Endothelial cell of umbilical vein (primary cell): Measurements from ENCODE around the gene CCDC57. TPM values are rescaled to one million over a fixed set of nuclear protein-coding genes. Genes with fewer than 3 reads are reported as not detected.

ENCODE experiments used
- BruUV-seq: library from RNA; stranded (reverse); fragments of 400-500 nt; replicated peaks from 2 replicates; lab custom pipeline; 2021; lab: Mats Ljungman, UMichigan
- CTCF ChIA-PET: fragments of 300-600, 350-600 bp; sonication (Branson Sonifier 250); formaldehyde crosslinking; loops from one replicate; lab custom pipeline; 2021; ENCODE audit warnings: antibody characterized with exemption, inconsistent platforms; lab: Charles Lee
- POLR2A ChIA-PET: fragments of 300-600, 350-600 bp; sonication (Branson Sonifier 250); formaldehyde crosslinking; loops from one replicate; lab custom pipeline; 2021; ENCODE audit warnings: antibody characterized with exemption, inconsistent platforms; lab: Charles Lee
- DNase-seq: peaks from one replicate; pipeline ENCODE4 v3.0.0-alpha.2; 2011; ENCODE audit warnings: low read depth, low spot score
- FAIRE-seq: peaks from 2 replicates; lab custom pipeline; 2011; peaks lifted over from hg19 to GRCh38; lab: Jason Lieb, UNC
- H2AFZ ChIP-seq: 2 replicates; pipeline ENCODE4 v1.6.0; 2012; ENCODE audit warnings: low read depth, low read length, control low read depth, inconsistent platforms
- H3K27ac ChIP-seq: 2 replicates; pipeline ENCODE4 v1.5.1; 2011; ENCODE audit warnings: low read depth, mild to moderate bottlenecking, control low read depth, low read length, moderate library complexity; ENCODE audit not compliant: insufficient read depth
- H3K27me3 ChIP-seq, 2 experiments: 2 replicates each; pipeline versions ENCODE4 v1.6.0 to v1.6.1; 2011; ENCODE audit warnings: low read length in 2 of 2, mixed read lengths in 1 of 2; ENCODE audit not compliant: control insufficient read depth in 2 of 2, insufficient read depth in 2 of 2
- H3K36me3 ChIP-seq, 2 experiments: 2 replicates in 1 of 2; 3 replicates in 1 of 2; pipeline ENCODE4 v1.5.1; 2011; ENCODE audit warnings: low read length in 2 of 2, mild to moderate bottlenecking in 1 of 2, moderate library complexity in 1 of 2; ENCODE audit not compliant: control insufficient read depth in 2 of 2, insufficient read depth in 2 of 2; ENCODE audit errors: extremely low read depth in 1 of 2
- H3K4me1 ChIP-seq: 3 replicates; pipeline ENCODE4 v1.5.1; 2011; ENCODE audit warnings: mild to moderate bottlenecking, low read length; ENCODE audit not compliant: control insufficient read depth, insufficient read depth; ENCODE audit errors: extremely low read depth
- H3K4me2 ChIP-seq: 2 replicates; pipeline ENCODE4 v1.6.1; 2011; ENCODE audit warnings: low read length, control low read depth, mixed read lengths; ENCODE audit not compliant: insufficient read depth
- H3K4me3 ChIP-seq, 3 experiments: fragments of 200-600 bp in 1 of 3; sonication (generic), shearing (Covaris generic) in 1 of 3; replicated peaks in 1 of 3; 2 replicates each; pipeline ENCODE4 v1.5.1; 2011 to 2016; ENCODE audit warnings: control low read depth in 3 of 3, low read length in 3 of 3, mild to moderate bottlenecking in 2 of 3, inconsistent platforms in 1 of 3, low read depth in 1 of 3, moderate library complexity in 1 of 3; ENCODE audit not compliant: insufficient read depth in 1 of 3
- H3K79me2 ChIP-seq: 2 replicates; pipeline ENCODE4 v1.6.0; 2012; ENCODE audit warnings: low read length, inconsistent platforms; ENCODE audit not compliant: control insufficient read depth, insufficient read depth
- H3K9ac ChIP-seq: replicated peaks from 2 replicates; pipeline ENCODE3; 2011; ENCODE audit warnings: low read length, control low read depth; ENCODE audit not compliant: insufficient read depth; ENCODE audit errors: extremely low read depth
- H3K9me1 ChIP-seq: replicated peaks from 3 replicates; pipeline ENCODE4 v1.6.0; 2011; ENCODE audit warnings: mild to moderate bottlenecking, low read length; ENCODE audit not compliant: control insufficient read depth, insufficient read depth; ENCODE audit errors: extremely low read depth
- H3K9me3 ChIP-seq: replicated peaks from 2 replicates; pipeline ENCODE4 v1.5.1; 2012; ENCODE audit warnings: low read length, inconsistent platforms; ENCODE audit not compliant: control insufficient read depth, insufficient read depth
- H4K20me1 ChIP-seq: replicated peaks from 2 replicates; pipeline ENCODE3; 2011; ENCODE audit warnings: mild to moderate bottlenecking, low read length; ENCODE audit not compliant: control insufficient read depth, insufficient read depth; ENCODE audit errors: extremely low read depth
- CTCF ChIP-seq, 2 donors: IDR thresholded peaks; 1 replicate in 1 of 2; 2 replicates in 1 of 2; pipeline ENCODE4 v1.5.1; 2011; ENCODE audit warnings: low read length in 2 of 2, mild to moderate bottlenecking in 2 of 2, moderate library complexity in 2 of 2, control low read depth in 1 of 2, inconsistent platforms in 1 of 2, low read depth in 1 of 2; ENCODE audit not compliant: insufficient read depth in 1 of 2; ENCODE audit errors: extremely low read depth in 1 of 2
- EZH2 ChIP-seq: IDR thresholded peaks from 2 replicates; pipeline ENCODE4 v1.6.1; 2012; ENCODE audit warnings: borderline replicate concordance, low read depth, mild to moderate bottlenecking, moderate library complexity, low read length, inconsistent platforms; ENCODE audit not compliant: severe bottlenecking
- FOS ChIP-seq: IDR thresholded peaks from 2 replicates; pipeline ENCODE4 v1.6.1; 2011; ENCODE audit warnings: mild to moderate bottlenecking, low read length, moderate library complexity, borderline replicate concordance; ENCODE audit not compliant: insufficient read depth
- GATA2 ChIP-seq: IDR thresholded peaks from 2 replicates; pipeline ENCODE4 v1.7.0; 2011; ENCODE audit warnings: low read depth, mild to moderate bottlenecking, moderate library complexity, mixed read lengths, low read length; ENCODE audit not compliant: insufficient read length, insufficient read depth
- JUN ChIP-seq: IDR thresholded peaks from 2 replicates; pipeline ENCODE4 v1.6.1; 2011; ENCODE audit warnings: borderline replicate concordance, low read depth; ENCODE audit not compliant: insufficient read length, insufficient read depth
- MAX ChIP-seq: IDR thresholded peaks from 2 replicates; pipeline ENCODE4 v1.6.1; 2011; ENCODE audit not compliant: insufficient read depth, insufficient read length
- MYC ChIP-seq: IDR thresholded peaks from one replicate; pipeline ENCODE4 v1.6.1; 2011; ENCODE audit warnings: mild to moderate bottlenecking, low read depth, low read length
- POLR2A ChIP-seq: IDR thresholded peaks from 2 replicates; pipeline ENCODE4 v1.6.1; 2012; ENCODE audit warnings: low read depth, mild to moderate bottlenecking, control low read depth, low read length
- POLR2AphosphoS5 ChIP-seq: IDR thresholded peaks from 2 replicates; pipeline ENCODE4 v1.6.1; 2012; ENCODE audit warnings: low read depth, mild to moderate bottlenecking, control low read depth, low read length, moderate library complexity; ENCODE audit not compliant: insufficient read depth
- dilution Hi-C: fragments of 300-500 bp; cut with MboI; formaldehyde crosslinking; loops from one replicate; pipeline ENCODE4 v1.15.0; 2019; ENCODE audit warnings: low sequenced_read_pairs; ENCODE audit not compliant: extremely low pct_ligation_motif_present
- intact Hi-C: fragments of 100-400 bp; cut with micrococcal nuclease; formaldehyde crosslinking; loops from one replicate; pipeline ENCODE4 v1.10.0; 2022
- polyA plus RNA-seq, 4 experiments: library from polyadenylated mRNA; depleted of rRNA in 3 of 4; stranded (reverse) in 3 of 4; unstranded in 1 of 4; fragments of >200 nt; gene quantifications; 2 replicates each; pipeline versions ENCODE4 v1.2.1 to v1.2.3, GENCODE V29; 2011 to 2012; ENCODE audit warnings: missing spikeins in 1 of 4
- total RNA-seq: library from RNA; stranded (reverse); gene quantifications from 2 replicates; pipeline ENCODE4 v1.2.3, GENCODE V29; 2021

The CCDC57 gene
- total and polyA plus RNA-seq, 2 donors (not counting 3 experiments of a cell fraction or from before 2014, with no cell fraction given) = 18.6 to 31.6 TPM

- Histone ChIP-seq H3K27ac (no peak overlapping the region), H3K9me3 (no peaks in the 10 kb centered on the region), H2AFZ (no peak overlapping the region), H3K27me3 (no peaks in the 10 kb centered on the region), H3K36me3 (peaks cover 6 to 40% of the 10 kb centered on the region in 2 experiments), H3K4me3 (no peak overlapping the region), H4K20me1 (no peaks in the 10 kb centered on the region), H3K79me2 (peaks cover 37% of the 10 kb centered on the region), H3K9me1 (no peaks in the 10 kb centered on the region), H3K4me1 (peaks cover 24% of the 10 kb centered on the region), H3K4me2 (no peak overlapping the region), H3K9ac (no peak overlapping the region)
- TF ChIP-seq POLR2A (no peak), MAX (no peak), JUN (no peak), POLR2AphosphoS5 (no peak), FOS (no peak), MYC (no peak), EZH2 (no peak), GATA2 (no peak), CTCF (IDR thresholded peaks at IDR 0.05; ENCODE audit: extremely low read depth in 1 of 2, insufficient read depth in 1 of 2, low read depth in 1 of 2, low read length in 2 of 2) (no peak)
- ChIA-PET POLR2A (no interaction called here), CTCF (interaction anchor here (6.7 kb wide), 1 partner anchor 34 kb away, joined by 52 read pairs; no protein-coding TSS in a partner anchor)
- dilution Hi-C loops = no loop called here
- FAIRE-seq (no peak), DNase-seq (no peak)
- intact Hi-C loops = loop anchor here (2.0 to 10.0 kb wide), 4 partner anchors 33 to 205 kb away; partner anchors contain the start of genes DCXR, HEXD, OGFOD3 and RAC3
- no TSS peak for BruUV-seq
These were observed 27.4 kb upstream of the CCDC57 start for GRCh38 chr17:82239926-82240505.
